Aorta (tissue), 5 donors: Measurements from ENCODE around the gene GJD3. TPM values are rescaled to one million over a fixed set of nuclear protein-coding genes. Genes with fewer than 3 reads are reported as not detected.
A peak's percentile ranks its signal among the peaks of the same experiment; 100 is the strongest.

Experiments used
- ATAC-seq: fragments of 200-7000 bp; cut with Tn5 transposase; one replicate; pipeline ENCODE4 v1.9.1; 2022; ENCODE audit warnings: moderate library complexity; ENCODE audit not compliant: low FRiP score
- DNase-seq, 2 donors: peaks; one replicate each; pipeline ENCODE4 v3.0.0-alpha.2; 2020
- H3K27ac ChIP-seq, 2 donors: one replicate each; pipeline ENCODE4 v1.5.1; 2013; ENCODE audit warnings: low read length in 2 of 2, mild to moderate bottlenecking in 2 of 2, moderate library complexity in 2 of 2, control low read depth in 1 of 2, inconsistent platforms in 1 of 2, low read depth in 1 of 2
- H3K27me3 ChIP-seq, 2 donors: one replicate each; pipeline ENCODE4 v1.6.1; 2013; ENCODE audit warnings: control low read depth in 1 of 2, low read length in 1 of 2, mild to moderate bottlenecking in 1 of 2, moderate library complexity in 1 of 2; ENCODE audit not compliant: insufficient read depth in 2 of 2, control insufficient read depth in 1 of 2
- H3K36me3 ChIP-seq, 2 donors: one replicate each; pipeline ENCODE4 v1.6.1; 2013; ENCODE audit warnings: control low read depth in 1 of 2, low read length in 1 of 2, mild to moderate bottlenecking in 1 of 2; ENCODE audit not compliant: insufficient read depth in 2 of 2, control insufficient read depth in 1 of 2
- H3K4me1 ChIP-seq, 2 donors: one replicate each; pipeline ENCODE4 v1.6.1; 2013; ENCODE audit warnings: low read length in 2 of 2, control low read depth in 1 of 2, mild to moderate bottlenecking in 1 of 2, moderate library complexity in 1 of 2; ENCODE audit not compliant: insufficient read depth in 2 of 2, control insufficient read depth in 1 of 2
- H3K4me3 ChIP-seq, 2 donors: one replicate each; pipeline ENCODE4 v1.5.1; 2013; ENCODE audit warnings: low read length in 2 of 2, control low read depth in 1 of 2, mild to moderate bottlenecking in 1 of 2
- H3K9me3 ChIP-seq: one replicate; pipeline ENCODE4 v1.6.1; 2013; ENCODE audit warnings: mild to moderate bottlenecking, low read length; ENCODE audit not compliant: control insufficient read depth
- WGBS, 2 donors: extraction: QIAGEN DNeasy Blood & Tissue Kit; methylation state at CpG; one replicate each; pipeline ENCODE4 v1.1.7; 2013; 5-methylcytosine and 5-hydroxymethylcytosine counted together
- intact Hi-C, 2 donors: fragments of 100-400 bp; cut with DNase I; formaldehyde crosslinking; loops; one replicate each; pipeline versions ENCODE4 v1.14.2 to v1.15.0; 2022
- polyA plus RNA-seq, 2 donors: library from polyadenylated mRNA; stranded (reverse); fragments of 200-250 nt; gene quantifications; one replicate each; pipeline ENCODE4 v1.2.3, GENCODE V29; 2013
- total RNA-seq, 2 donors: library from RNA; stranded (reverse); fragmentation: NEBNext Ultra II Directional; extraction: Animal tissue kit (Norgen Biotek cat#: 25700); gene quantifications; one replicate each; pipeline ENCODE4 v1.2.1, GENCODE V29; 2021
- donor health status: healthy with polysubstance abuse.
- donor health status: Bipolar disorder and iron deficiency.
- donor health status: DM: no; HTN: no; CAD: no.
- donor health status: DM: no; HTN: no; CAD: no.
- donor health status: DM: yes; HTN: yes; CAD: no.

Gene GJD3
- total and polyA plus RNA-seq, 4 donors, result 1.8 to 2.2 TPM; not detected in 2

DNA sequence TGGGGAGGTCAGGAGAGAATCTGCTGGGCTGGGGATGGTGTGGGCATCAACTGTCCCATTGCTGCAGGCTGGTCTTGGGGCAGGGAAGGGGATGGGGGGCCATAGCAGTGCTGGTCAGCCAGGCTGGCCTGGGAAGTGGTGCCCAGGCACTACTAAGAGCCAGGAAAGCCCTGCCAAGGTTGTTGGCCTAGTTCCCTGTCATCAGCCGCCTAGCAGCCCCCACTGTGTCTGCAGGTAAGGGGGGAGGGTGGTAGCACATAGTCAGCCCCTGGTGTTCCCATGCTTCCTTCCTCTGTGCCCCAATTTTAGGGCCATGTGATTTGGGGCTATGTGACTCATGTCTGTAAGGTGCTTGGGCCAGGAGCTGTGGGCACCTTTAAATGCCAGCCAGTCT lies 17.8 kb downstream of the GJD3 start:
- WGBS, 2 donors, result 0 to 9% methylated on average over 1 of the region's 1 CpG
- ATAC-seq (no peak), DNase-seq (no peak)
- Histone ChIP-seq H3K9me3 (no peaks in the 10 kb centered on the region), H3K27me3 (no peaks in the 10 kb centered on the region), H3K27ac (no peak overlapping the region), H3K36me3 (no peaks in the 10 kb centered on the region), H3K4me3 (no peak overlapping the region), H3K4me1 (no peaks in the 10 kb centered on the region)
- intact Hi-C loops, result no loop called here

DNA sequence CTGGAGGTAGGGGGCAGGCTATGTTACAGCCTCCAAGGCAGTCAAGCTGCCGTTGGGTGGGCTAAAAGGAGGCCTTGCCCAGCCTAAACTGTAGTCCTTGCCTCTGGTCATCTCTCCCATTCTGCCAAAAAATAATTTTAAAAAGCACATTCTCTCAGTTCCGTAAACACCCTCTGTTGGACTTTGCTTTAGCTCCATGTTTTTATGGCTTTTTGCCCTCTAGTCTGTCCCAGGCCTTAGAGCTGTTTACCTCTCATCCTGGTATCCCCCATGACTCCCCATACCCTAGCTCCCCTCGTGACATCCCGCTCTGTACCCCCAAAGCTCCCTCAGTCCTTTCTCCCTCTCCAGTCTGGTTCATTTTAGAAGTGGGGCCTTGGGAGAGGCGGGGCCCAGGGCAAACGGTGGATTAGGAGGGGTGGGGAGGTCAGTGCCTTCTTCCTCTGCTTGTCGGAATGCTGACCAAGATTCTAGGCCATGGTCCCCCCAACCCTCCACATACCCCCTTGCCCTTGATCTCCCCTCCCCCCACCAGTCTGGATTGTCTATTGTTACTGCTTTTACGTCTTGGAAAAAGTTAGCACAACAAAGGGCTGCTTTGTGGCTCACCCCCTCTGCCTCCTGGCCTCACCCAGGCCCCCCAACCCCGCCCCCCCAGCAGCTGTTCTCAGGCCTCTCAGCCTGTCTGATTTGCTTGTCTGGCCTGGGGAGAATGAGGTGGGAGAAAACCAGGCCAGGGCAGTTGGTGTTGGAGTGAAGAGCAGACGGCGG lies 18.4 kb downstream of the GJD3 start:
- ATAC-seq (no peak), DNase-seq (no peak)
- Histone ChIP-seq H3K4me3 (peak overlapping the region in 1 of 2 donors; percentile 42), H3K36me3 (no peaks in the 10 kb centered on the region), H3K9me3 (no peaks in the 10 kb centered on the region), H3K27me3 (no peaks in the 10 kb centered on the region), H3K4me1 (no peaks in the 10 kb centered on the region), H3K27ac (peak overlapping the region in 1 of 2 donors; percentile 60)
- intact Hi-C loops, result loop anchor here in 1 of 2 donors (2.0 kb wide), 1 partner anchor 35 kb away; no protein-coding TSS in a partner anchor
- 27 to 35% methylated on average over 11 of the region's 11 CpGs for WGBS, 2 donors

DNA sequence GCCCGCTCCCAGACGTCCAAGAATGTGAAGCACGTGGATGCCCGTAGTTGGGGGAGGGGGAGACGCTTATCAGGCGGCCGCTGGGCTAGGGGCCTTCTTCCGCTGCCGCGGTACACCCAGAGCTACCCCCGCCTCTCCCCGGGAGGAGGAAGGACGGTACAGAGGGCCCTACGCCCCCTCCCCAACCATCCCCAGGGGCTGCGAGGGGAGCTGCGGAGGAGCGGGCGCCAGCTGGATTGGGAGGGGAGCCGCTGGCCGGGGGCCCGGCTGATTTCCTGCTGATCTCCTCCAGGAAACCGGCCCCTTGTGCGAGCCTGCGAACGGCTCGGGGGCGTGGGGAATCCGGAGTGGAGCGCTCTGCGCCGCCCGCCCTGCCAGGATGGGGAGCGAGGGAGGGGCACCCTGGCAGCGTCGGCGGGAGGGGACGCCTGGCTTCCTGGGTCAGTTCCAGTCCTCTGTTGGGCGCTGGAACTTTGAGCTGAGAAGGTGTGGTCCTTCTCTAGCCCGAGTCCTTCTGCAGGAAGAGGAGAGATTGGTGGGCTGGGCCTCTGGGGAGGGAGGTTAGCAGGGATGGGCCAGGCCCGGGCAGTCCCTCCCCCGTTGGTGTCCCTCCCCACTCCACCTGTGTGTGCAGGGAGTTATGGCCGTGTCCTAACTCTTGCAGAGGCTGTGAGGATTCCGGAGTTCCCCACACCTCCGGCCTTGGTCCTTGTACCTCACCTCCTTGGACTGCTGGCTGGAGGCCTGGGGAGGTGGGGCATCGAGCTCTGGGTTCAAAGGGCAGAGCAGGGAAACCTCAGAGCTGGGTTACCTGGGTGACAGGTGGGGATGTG lies 19.2 kb downstream of the GJD3 start:
- peak; percentile 83 to 90 for DNase-seq
- intact Hi-C loops, result loop anchor here in 1 of 2 donors (2.0 kb wide), 1 partner anchor 35 kb away; no protein-coding TSS in a partner anchor
- ATAC-seq, result peak; percentile 49
- Histone ChIP-seq H3K27me3 (no peaks in the 10 kb centered on the region), H3K4me3 (peak overlapping the region in 1 of 2 donors; percentile 42), H3K36me3 (no peaks in the 10 kb centered on the region), H3K4me1 (no peaks in the 10 kb centered on the region), H3K27ac (peak overlapping the region in 1 of 2 donors; percentile 60), H3K9me3 (no peaks in the 10 kb centered on the region)
- WGBS, 2 donors, result 1% methylated on average over 38 to 45 of the region's 45 CpGs

DNA sequence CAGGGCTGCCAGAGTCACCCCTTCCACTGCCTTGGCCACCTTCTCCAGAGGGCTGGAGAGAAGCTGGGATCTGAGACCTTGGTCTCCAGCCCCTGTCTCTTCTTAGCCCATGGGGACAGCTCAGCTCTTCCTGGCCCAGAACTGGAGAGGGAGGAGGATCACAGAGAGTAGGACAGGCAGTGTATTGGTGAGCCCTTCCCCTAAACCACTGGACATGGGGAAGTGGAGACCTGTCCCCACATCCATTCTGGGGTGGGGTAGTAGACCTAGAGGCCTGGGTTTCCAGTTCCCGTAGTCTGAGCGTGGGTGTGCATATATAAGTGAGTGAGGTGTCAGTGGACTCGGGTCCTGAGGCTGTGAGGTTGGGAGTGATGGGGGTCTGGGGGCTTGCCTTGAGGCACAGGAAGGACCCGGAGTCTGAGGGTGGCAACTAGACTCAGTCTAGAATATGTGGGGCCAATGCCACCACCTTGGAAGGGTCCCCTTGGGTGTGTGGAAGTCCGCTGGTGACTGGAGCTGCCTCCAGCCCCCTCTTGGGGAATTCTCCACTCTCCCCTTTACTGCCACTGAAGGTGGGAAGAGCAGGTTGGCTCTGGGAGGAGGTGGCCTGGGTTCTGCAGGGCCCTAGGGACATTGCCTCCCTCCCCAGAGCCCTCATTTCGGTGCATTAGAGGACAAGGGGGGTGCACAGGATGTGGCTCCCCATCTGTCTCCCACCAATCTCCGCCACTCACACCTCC lies 19.9 kb downstream of the GJD3 start:
- H3K36me3 ChIP-seq, result no peaks in the 10 kb centered on the region
- ATAC-seq, result no peak
- no peak for DNase-seq
- H3K27me3 ChIP-seq, result no peaks in the 10 kb centered on the region
- intact Hi-C loops, result loop anchor here in 1 of 2 donors (2.0 kb wide), 1 partner anchor 34 kb away; no protein-coding TSS in a partner anchor
- peak overlapping the region in 1 of 2 donors; percentile 88 for H3K4me3 ChIP-seq
- no peaks in the 10 kb centered on the region for H3K4me1 ChIP-seq
- no peaks in the 10 kb centered on the region for H3K9me3 ChIP-seq
- 27 to 35% methylated on average over 6 to 7 of the region's 7 CpGs for WGBS, 2 donors
- H3K27ac ChIP-seq, result peak overlapping the region in 1 of 2 donors; percentile 55

DNA sequence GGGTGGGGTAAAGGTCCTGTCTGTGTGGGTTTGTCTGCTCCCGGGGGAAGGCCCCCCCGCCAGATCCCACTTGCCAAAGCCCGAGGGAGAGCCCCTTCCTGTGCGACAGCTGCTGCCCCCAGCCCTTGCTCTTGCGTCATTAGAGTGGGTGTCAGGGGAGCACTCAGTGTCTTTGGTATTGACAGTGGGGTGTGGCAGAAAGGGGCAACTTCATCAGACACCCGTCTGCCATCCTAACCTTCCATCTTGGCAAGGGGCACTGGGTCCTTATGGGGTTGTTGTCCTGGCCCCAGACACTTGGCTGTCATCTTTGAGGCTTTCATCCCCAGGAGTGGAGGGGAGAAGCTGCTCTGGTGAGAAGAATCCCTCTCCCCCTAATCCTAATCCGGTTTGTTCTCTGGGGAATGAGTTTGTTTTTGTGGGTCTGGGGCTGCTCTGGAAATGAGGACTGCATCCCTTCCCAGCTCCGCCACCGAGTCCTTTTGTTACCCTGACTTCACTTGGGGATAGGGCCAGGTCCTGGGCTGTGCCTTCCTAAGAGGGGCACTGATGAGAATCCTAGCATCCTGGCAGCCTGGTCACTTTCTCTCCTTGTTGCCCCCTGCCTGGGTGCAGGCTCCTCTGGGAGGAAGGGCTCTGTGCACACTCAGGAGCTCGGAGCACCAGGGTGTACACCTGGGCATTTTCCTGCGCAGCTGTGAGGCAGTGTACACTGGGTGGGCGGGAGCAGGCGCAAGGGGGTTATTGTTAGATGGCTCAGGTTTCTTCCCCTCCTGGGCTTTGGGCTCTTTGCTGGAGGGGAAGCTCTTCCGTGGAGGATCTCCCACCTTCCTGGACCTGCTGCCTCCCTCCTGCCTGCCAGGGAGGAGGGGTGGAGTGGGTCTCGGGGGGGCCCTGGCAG lies 21.1 kb downstream of the GJD3 start:
- DNase-seq (no peak), ATAC-seq (no peak)
- intact Hi-C loops, result loop anchor here in 1 of 2 donors (2.0 kb wide), 1 partner anchor 33 kb away; no protein-coding TSS in a partner anchor
- Histone ChIP-seq H3K27ac (peak overlapping the region in 1 of 2 donors; percentile 69), H3K36me3 (no peaks in the 10 kb centered on the region), H3K4me3 (peak overlapping the region; percentile 88 to 90), H3K27me3 (no peaks in the 10 kb centered on the region), H3K9me3 (no peaks in the 10 kb centered on the region), H3K4me1 (no peaks in the 10 kb centered on the region)
- WGBS, 2 donors, result 21 to 23% methylated on average over 14 to 15 of the region's 15 CpGs

DNA sequence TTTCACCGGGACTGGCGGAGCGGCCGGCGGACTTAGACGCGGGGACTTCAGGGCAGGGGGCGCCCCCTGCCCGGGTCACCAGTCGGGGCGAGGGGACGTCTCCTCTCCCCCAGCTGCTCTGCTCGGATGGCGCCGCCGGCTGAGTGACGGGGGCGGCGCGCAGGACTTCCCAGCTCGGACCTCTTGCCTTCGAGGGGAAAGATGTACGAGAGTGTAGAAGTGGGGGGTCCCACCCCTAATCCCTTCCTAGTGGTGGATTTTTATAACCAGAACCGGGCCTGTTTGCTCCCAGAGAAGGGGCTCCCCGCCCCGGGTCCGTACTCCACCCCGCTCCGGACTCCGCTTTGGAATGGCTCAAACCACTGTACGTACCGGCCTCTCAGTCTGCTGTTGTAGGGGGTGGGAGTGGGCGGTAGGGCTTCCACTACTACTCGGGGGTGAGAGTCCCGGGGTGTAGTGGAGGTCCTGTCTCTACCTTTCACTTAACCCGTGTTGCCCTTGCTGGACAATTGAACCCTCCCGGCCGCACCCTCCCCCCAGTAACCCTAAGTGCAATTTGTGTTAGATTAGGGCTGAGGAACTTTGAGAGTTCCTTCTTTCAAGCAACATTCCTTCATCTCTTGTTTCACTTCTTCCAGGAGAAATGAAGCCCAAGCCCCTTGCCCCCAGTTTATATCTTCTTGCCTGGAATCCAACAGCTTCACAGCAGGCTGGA lies 21.9 kb downstream of the GJD3 start:
- no peaks in the 10 kb centered on the region for H3K9me3 ChIP-seq
- H3K27me3 ChIP-seq, result no peaks in the 10 kb centered on the region
- peak overlapping the region; percentile 88 to 90 for H3K4me3 ChIP-seq
- H3K27ac ChIP-seq, result peak overlapping the region in 1 of 2 donors; percentile 69
- intact Hi-C loops, result no loop called here
- no peak for DNase-seq
- ATAC-seq, result no peak
- H3K36me3 ChIP-seq, result no peaks in the 10 kb centered on the region
- no peaks in the 10 kb centered on the region for H3K4me1 ChIP-seq
- WGBS, 2 donors, result 2% methylated on average over 33 to 38 of the region's 38 CpGs

DNA sequence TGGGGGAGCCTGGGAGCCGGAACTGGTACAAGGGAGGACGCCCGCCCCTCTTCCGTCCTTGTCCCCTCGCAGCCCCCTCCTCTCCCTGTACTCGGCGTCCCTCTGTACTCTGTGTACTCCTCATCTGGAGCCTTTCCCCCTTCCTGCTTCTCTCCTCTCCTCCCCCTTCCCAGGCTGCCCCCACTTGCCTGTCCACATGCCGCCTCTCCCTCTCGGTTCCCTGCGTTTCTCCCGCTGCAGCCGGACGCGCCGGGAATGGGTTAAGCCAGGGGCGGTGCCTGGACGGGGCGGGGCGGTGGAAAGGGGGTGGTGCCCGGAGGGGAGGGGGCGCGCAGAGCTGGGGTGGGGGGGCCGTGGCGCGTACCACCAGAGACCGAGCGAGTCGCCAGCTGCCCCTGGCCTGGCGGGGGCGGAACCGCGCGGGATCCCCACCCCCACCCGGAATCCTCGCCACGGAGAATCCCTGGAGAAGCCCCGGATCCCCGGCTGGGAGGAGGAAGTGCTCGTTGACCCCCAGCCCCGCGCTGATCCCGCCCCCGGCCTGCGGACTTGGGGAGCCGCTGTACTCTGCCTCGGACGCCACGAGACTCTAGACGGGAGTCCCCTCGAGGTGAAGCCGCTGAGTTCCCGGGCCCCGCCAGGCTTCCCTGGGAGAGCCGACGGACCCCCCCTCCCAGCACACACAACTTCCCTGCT lies 22.6 kb downstream of the GJD3 start:
- peak; percentile 80 for ATAC-seq
- peak overlapping the region; percentile 17 to 69 for H3K27ac ChIP-seq
- no peaks in the 10 kb centered on the region for H3K36me3 ChIP-seq
- intact Hi-C loops, result no loop called here
- no peaks in the 10 kb centered on the region for H3K4me1 ChIP-seq
- 0 to 1% methylated on average over 32 to 55 of the region's 55 CpGs for WGBS, 2 donors
- peak; percentile 91 to 94 for DNase-seq
- peak overlapping the region; percentile 88 to 90 for H3K4me3 ChIP-seq
- H3K9me3 ChIP-seq, result no peaks in the 10 kb centered on the region
- no peaks in the 10 kb centered on the region for H3K27me3 ChIP-seq
